ENCODE measurements around the gene RAB8A. TPM values are rescaled to one million over a fixed set of nuclear protein-coding genes. Genes with fewer than 3 reads are reported as not detected.

The RAB8A gene
- total and polyA plus RNA-seq, 2 of the 8 experiments (the other 6 are each of a cell fraction or from before 2014, with no cell fraction given): 65.8 to 97.0 TPM

DNA sequence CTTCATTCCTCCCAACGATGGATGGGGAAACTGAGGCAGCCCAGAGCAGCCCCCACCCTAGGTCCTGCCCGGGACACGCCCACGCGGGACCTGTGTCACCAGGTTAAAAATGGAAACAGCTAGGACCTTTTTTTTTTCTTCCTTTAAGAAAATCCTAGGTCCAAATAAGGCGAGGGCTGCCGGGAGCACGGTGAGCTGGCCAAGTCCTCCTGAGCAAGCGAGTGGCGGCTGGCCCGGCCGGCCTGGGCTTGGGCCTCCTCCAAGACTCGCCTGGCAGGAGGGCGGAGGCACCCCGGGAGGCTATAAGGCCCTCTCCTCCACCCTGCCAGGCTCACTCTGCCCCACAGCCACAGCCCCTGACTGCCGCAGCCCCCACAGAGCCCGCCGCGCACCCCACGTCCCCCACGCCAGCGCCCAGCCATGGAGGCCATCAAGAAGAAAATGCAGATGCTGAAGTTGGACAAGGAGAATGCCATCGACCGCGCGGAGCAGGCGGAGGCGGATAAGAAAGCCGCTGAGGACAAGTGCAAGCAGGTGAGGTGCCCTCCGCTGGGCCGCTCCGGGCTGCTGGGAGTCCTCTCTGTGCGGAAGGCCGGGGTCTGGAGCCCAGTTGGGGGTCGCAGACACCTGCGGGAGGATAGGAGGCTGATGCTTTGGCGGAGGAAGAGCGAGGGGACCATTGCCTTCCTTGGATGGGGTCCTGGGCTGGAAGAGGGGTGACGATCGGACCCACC, 44.3 kb upstream of the RAB8A start:
- FAIRE-seq (no peak), DNase-seq (ENCODE audit: low read depth in 1 of 2, low spot score in 2 of 2) (no peak)
- peak overlapping the region; percentile 94 for H2AK5ac ChIP-seq (ENCODE audit: low read depth, low read length)
- H3K18ac ChIP-seq (ENCODE audit: extremely low read depth, low read length): no peak overlapping the region; the same call in 1 of the 2 replicates
- H2BK15ac ChIP-seq (ENCODE audit: low read length): peak overlapping the region; percentile 99; the same call in 1 of the 2 replicates
- H4K8ac ChIP-seq (ENCODE audit: extremely low read depth, insufficient read depth, low read length): 0 out of 2 replicates have a peak overlapping the region, but pooled peaks have one; percentile 38
- CTCF ChIA-PET (ENCODE audit: partially characterized antibody): interaction anchor here (1.0 kb wide), 1 partner anchor 50 kb away, joined by 4 read pairs; no protein-coding TSS in a partner anchor
- no peak overlapping the region for H4K5ac ChIP-seq (ENCODE audit: insufficient read length, low read depth, low read length)
- peak overlapping the region; percentile 90; the same call in 1 of the 2 replicates for H2BK5ac ChIP-seq (ENCODE audit: low read depth, low read length)
- no peak overlapping the region for H2AFZ ChIP-seq (ENCODE audit: low read length)
- no peak overlapping the region for H3K56ac ChIP-seq (replicated peaks; ENCODE audit: insufficient read length, low read depth, low read length)
- H3K4me1 ChIP-seq (replicated peaks in 1 of 4; ENCODE audit: control insufficient read depth in 3 of 4, insufficient read depth in 4 of 4, low read length in 3 of 4): peaks cover 0 to 5% (median 0%) of the 10 kb centered on the region in 4 experiments; a peak in 3 of 7 replicates
- H4K20me1 ChIP-seq (replicated peaks in 1 of 2; ENCODE audit: control insufficient read depth in 1 of 2, insufficient read depth in 2 of 2, low read length in 2 of 2): peaks cover 0 to 4% of the 10 kb centered on the region in 2 experiments
- peaks cover 12% of the 10 kb centered on the region for H3K23me2 ChIP-seq (ENCODE audit: low read depth, low read length)
- H2BK20ac ChIP-seq (ENCODE audit: low read length): no peak overlapping the region
- no peak overlapping the region for H3K4me2 ChIP-seq (ENCODE audit: insufficient read depth in 1 of 2, low read depth in 2 of 2, low read length in 2 of 2)
- H3K9me3 ChIP-seq (ENCODE audit: insufficient read depth in 2 of 2, low read depth in 1 of 2, low read length in 1 of 2): no peaks in the 10 kb centered on the region; a peak in 2 of 4 replicates
- H3K23ac ChIP-seq (ENCODE audit: insufficient read length): no peak overlapping the region
- H3K9ac ChIP-seq (replicated peaks in 1 of 4; ENCODE audit: extremely low read depth in 1 of 4, low read depth in 3 of 4, low read length in 3 of 4): no peak overlapping the region
- no peaks in the 10 kb centered on the region for H3K79me2 ChIP-seq (ENCODE audit: control insufficient read depth in 1 of 2, insufficient read depth in 2 of 2, low read length in 2 of 2)
- no peak overlapping the region for H3K14ac ChIP-seq (ENCODE audit: insufficient read length)
- H3K4ac ChIP-seq (replicated peaks; ENCODE audit: insufficient read length, low read depth, low read length): no peak overlapping the region
- H3K36me3 ChIP-seq (ENCODE audit: control insufficient read depth in 2 of 4, insufficient read depth in 4 of 4, low read length in 3 of 4): no peaks in the 10 kb centered on the region
- peak overlapping the region; percentile 96; the same call in 1 of the 2 replicates for H2BK12ac ChIP-seq (ENCODE audit: low read depth, low read length)
- TF ChIP-seq HDAC6 (IDR thresholded peaks at IDR 0.05; ENCODE audit: low read depth, low read length): no peak
- no peak for TF ChIP-seq SUZ12 (IDR thresholded peaks at IDR 0.05; ENCODE audit: low read length)
- TF ChIP-seq PHF8 (conservative IDR thresholded peaks at IDR 0.05; ENCODE audit: low read depth, low read length): no peak
- TF ChIP-seq SAP30 (IDR thresholded peaks at IDR 0.05; ENCODE audit: insufficient read depth, insufficient replicate concordance, low read length): no peak
- TF ChIP-seq, protein P1, sequence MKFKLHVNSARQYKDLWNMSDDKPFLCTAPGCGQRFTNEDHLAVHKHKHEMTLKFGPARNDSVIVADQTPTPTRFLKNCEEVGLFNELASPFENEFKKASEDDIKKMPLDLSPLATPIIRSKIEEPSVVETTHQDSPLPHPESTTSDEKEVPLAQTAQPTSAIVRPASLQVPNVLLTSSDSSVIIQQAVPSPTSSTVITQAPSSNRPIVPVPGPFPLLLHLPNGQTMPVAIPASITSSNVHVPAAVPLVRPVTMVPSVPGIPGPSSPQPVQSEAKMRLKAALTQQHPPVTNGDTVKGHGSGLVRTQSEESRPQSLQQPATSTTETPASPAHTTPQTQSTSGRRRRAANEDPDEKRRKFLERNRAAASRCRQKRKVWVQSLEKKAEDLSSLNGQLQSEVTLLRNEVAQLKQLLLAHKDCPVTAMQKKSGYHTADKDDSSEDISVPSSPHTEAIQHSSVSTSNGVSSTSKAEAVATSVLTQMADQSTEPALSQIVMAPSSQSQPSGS (IDR thresholded peaks at IDR 0.05; ENCODE audit: low read length): no peak
- 93% methylated on average over 25 of the region's 40 CpGs; no CpG with 5 or more reads in 1 of the 2 experiments for WGBS, 2 experiments (ENCODE audit: extremely low coverage in 1 of 2, insufficient coverage in 1 of 2, insufficient read length in 1 of 2, insufficient replicate concordance in 2 of 2, low coverage in 1 of 2, low lambda C conversion rate in 2 of 2, missing lambda C conversion rate in 1 of 2)
- no peaks in the 10 kb centered on the region for H3K79me1 ChIP-seq (ENCODE audit: low read depth, low read length)
- no peak overlapping the region for H3K4me3 ChIP-seq (ENCODE audit: extremely low read depth in 1 of 4, insufficient read depth in 2 of 4, low read depth in 3 of 4, low read length in 4 of 4)
- POLR2A ChIA-PET (ENCODE audit: partially characterized antibody): interaction anchor here (1.5 to 7.3 kb wide), 2 partner anchors 8 to 32 kb away, joined by 4 to 99 read pairs; partner anchors contain the start of gene TPM4
- H4K91ac ChIP-seq (replicated peaks; ENCODE audit: insufficient read length, low read length): no peak overlapping the region
- no peak overlapping the region for H3K27ac ChIP-seq (ENCODE audit: low read depth, low read length)
- H3K27me3 ChIP-seq (replicated peaks in 1 of 4; ENCODE audit: control insufficient read depth in 3 of 4, extremely low read depth in 1 of 4, insufficient read depth in 3 of 4, low read length in 3 of 4): no peaks in the 10 kb centered on the region
- no peak overlapping the region for H2BK120ac ChIP-seq (replicated peaks; ENCODE audit: low read depth, low read length)

Measured in H1 (cell line).